Loucy (cell line): ENCODE results near the gene CD96.

ENCODE experiments used
- EZH2phosphoT487 ChIP-seq: fragments of 200-600 bp; IDR thresholded peaks from 2 replicates; pipeline ENCODE4 v1.6.1; 2018; ENCODE audit warnings: antibody characterized with exemption, mild to moderate bottlenecking, moderate library complexity, borderline replicate concordance
- TF ChIP-seq, protein P1 (sequence below): fragments of 200-600 bp; sonication (generic); conservative IDR thresholded peaks from 2 replicates; pipeline ENCODE4 v1.5.1; 2014; ENCODE audit warnings: mild to moderate bottlenecking, antibody characterized with exemption, low read length

DNA sequence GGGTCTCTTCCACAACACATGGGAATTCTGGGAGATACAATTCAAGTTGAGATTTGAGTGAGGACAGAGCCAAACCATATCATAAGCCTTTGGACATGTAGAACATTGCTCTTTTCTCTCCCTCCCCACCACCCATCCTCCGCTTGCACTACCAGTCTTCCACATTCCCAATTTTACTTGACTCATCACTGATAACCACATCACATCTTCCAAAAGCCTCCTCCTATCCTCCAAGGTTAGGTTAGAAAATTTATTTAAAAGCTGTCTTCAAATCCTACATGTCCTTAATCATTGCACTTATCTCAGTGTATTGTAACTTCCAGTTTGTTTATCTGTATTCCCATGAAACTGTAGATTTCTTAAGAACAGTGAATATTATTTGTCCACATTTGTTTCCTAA, 42.7 kb downstream of the CD96 start:
- TF ChIP-seq, protein P1, sequence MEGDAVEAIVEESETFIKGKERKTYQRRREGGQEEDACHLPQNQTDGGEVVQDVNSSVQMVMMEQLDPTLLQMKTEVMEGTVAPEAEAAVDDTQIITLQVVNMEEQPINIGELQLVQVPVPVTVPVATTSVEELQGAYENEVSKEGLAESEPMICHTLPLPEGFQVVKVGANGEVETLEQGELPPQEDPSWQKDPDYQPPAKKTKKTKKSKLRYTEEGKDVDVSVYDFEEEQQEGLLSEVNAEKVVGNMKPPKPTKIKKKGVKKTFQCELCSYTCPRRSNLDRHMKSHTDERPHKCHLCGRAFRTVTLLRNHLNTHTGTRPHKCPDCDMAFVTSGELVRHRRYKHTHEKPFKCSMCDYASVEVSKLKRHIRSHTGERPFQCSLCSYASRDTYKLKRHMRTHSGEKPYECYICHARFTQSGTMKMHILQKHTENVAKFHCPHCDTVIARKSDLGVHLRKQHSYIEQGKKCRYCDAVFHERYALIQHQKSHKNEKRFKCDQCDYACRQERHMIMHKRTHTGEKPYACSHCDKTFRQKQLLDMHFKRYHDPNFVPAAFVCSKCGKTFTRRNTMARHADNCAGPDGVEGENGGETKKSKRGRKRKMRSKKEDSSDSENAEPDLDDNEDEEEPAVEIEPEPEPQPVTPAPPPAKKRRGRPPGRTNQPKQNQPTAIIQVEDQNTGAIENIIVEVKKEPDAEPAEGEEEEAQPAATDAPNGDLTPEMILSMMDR: no peak
- TF ChIP-seq EZH2phosphoT487: no peak
